HepG2 (cell line): Measurements from ENCODE around the gene DGCR8. TPM values are rescaled to one million over a fixed set of nuclear protein-coding genes. Genes with fewer than 3 reads are reported as not detected.

ENCODE experiments used
- ATM ChIP-seq: fragments of 450-650 bp; IDR thresholded peaks from 2 replicates; pipeline ENCODE4 v1.7.1; 2017; ENCODE audit warnings: mild to moderate bottlenecking, borderline replicate concordance
- DNMT3B ChIP-seq: conservative IDR thresholded peaks from 2 replicates; pipeline ENCODE4 v1.6.1; 2016; ENCODE audit warnings: missing biosample characterization, control low read depth
- GATA4 ChIP-seq: sonication (generic); IDR thresholded peaks from 2 replicates; pipeline ENCODE4 v1.6.1; 2016; ENCODE audit warnings: antibody characterized with exemption, low read depth, borderline replicate concordance
- GATAD1 ChIP-seq: IDR thresholded peaks from 2 replicates; pipeline ENCODE4 v1.6.1; 2016; ENCODE audit warnings: missing genetic modification reagents, missing compliant biosample characterization
- HDAC1 ChIP-seq: sonication (generic); formaldehyde crosslinking; IDR thresholded peaks from 2 replicates; pipeline ENCODE4 v1.5.1; 2020; ENCODE audit warnings: mild to moderate bottlenecking, missing genetic modification reagents
- HNF4A ChIP-seq: sonication (generic); formaldehyde crosslinking; IDR thresholded peaks from 2 replicates; pipeline ENCODE4 v1.4.0; 2020; ENCODE audit warnings: missing genetic modification reagents
- IKZF4 ChIP-seq: sonication (generic); formaldehyde crosslinking; IDR thresholded peaks from 2 replicates; pipeline ENCODE4 v1.5.1; 2020; ENCODE audit warnings: borderline replicate concordance, mild to moderate bottlenecking, low read depth, missing genetic modification reagents; ENCODE audit errors: not compliant biosample characterization
- MAF1 ChIP-seq: sonication (generic); formaldehyde crosslinking; IDR thresholded peaks from 2 replicates; pipeline ENCODE4 v1.5.0; 2020; ENCODE audit warnings: missing genetic modification reagents, borderline replicate concordance
- SAP130 ChIP-seq: IDR thresholded peaks from 2 replicates; pipeline ENCODE4 v1.6.1; 2016; ENCODE audit warnings: low read depth
- SATB2 ChIP-seq: sonication (generic); formaldehyde crosslinking; IDR thresholded peaks from 2 replicates; pipeline ENCODE4 v1.5.0; 2020; ENCODE audit warnings: missing genetic modification reagents
- ZBTB20 ChIP-seq: sonication (generic); formaldehyde crosslinking; IDR thresholded peaks from 2 replicates; pipeline ENCODE4 v1.8.1; 2023; ENCODE audit warnings: missing genetic modification reagents, low read depth, mild to moderate bottlenecking, borderline replicate concordance
- ZNF296 ChIP-seq: sonication (generic); formaldehyde crosslinking; conservative IDR thresholded peaks from 2 replicates; pipeline ENCODE4 v1.5.0; 2020; ENCODE audit warnings: mild to moderate bottlenecking, missing genetic modification reagents
- ZNF773 ChIP-seq: sonication (generic); formaldehyde crosslinking; IDR thresholded peaks from 2 replicates; pipeline ENCODE4 v1.4.0; 2020; ENCODE audit warnings: missing genetic modification reagents, borderline replicate concordance
- ZNF891 ChIP-seq: sonication (generic); formaldehyde crosslinking; IDR thresholded peaks from 2 replicates; pipeline ENCODE4 v1.5.0; 2020; ENCODE audit warnings: mild to moderate bottlenecking, missing genetic modification reagents
- polyA plus RNA-seq, 8 experiments: library from polyadenylated mRNA; depleted of rRNA in 3 of 8; stranded (reverse) in 7 of 8; unstranded in 1 of 8; fragments of >200 nt; fragmentation: Illumina TruSeq in 4 of 8; extraction: Trizol in 4 of 8; gene quantifications; 2 replicates each; pipeline versions ENCODE4 v1.2.1 to v1.2.3, GENCODE V29; 2011 to 2016; ENCODE audit warnings: low read depth in 4 of 8, missing spikeins in 1 of 8, mixed read lengths in 1 of 8; ENCODE audit not compliant: insufficient read depth in 1 of 8
- total RNA-seq, 5 experiments: library from RNA; depleted of rRNA; stranded (reverse); fragments of >200 nt; fragmentation: Illumina TruSeq; extraction: Trizol; gene quantifications; 2 replicates each; pipeline ENCODE4 v1.2.3, GENCODE V29; 2016; ENCODE audit warnings: low read depth in 1 of 5
- TF ChIP-seq, protein P1 (sequence below): sonication (generic); formaldehyde crosslinking; IDR thresholded peaks from 2 replicates; pipeline ENCODE4 v1.4.0; 2020; ENCODE audit warnings: missing genetic modification reagents
- TF ChIP-seq, protein P2 (sequence below): sonication (generic); formaldehyde crosslinking; IDR thresholded peaks from 2 replicates; pipeline ENCODE4 v1.8.0; 2022; ENCODE audit warnings: mild to moderate bottlenecking, missing genetic modification reagents; ENCODE audit not compliant: insufficient replicate concordance
- TF ChIP-seq, protein P3 (sequence below): sonication (generic); formaldehyde crosslinking; IDR thresholded peaks from 2 replicates; pipeline ENCODE4 v1.4.0; 2020; ENCODE audit warnings: missing genetic modification reagents
- TF ChIP-seq, protein P4 (sequence below): sonication (generic); formaldehyde crosslinking; IDR thresholded peaks from 2 replicates; pipeline ENCODE4 v1.4.0; 2020; ENCODE audit warnings: missing genetic modification reagents

The DGCR8 gene
- total and polyA plus RNA-seq, 2 of the 13 experiments (the other 11 are each of a cell fraction or from before 2014, with no cell fraction given) = 10.2 to 23.2 TPM

DNA sequence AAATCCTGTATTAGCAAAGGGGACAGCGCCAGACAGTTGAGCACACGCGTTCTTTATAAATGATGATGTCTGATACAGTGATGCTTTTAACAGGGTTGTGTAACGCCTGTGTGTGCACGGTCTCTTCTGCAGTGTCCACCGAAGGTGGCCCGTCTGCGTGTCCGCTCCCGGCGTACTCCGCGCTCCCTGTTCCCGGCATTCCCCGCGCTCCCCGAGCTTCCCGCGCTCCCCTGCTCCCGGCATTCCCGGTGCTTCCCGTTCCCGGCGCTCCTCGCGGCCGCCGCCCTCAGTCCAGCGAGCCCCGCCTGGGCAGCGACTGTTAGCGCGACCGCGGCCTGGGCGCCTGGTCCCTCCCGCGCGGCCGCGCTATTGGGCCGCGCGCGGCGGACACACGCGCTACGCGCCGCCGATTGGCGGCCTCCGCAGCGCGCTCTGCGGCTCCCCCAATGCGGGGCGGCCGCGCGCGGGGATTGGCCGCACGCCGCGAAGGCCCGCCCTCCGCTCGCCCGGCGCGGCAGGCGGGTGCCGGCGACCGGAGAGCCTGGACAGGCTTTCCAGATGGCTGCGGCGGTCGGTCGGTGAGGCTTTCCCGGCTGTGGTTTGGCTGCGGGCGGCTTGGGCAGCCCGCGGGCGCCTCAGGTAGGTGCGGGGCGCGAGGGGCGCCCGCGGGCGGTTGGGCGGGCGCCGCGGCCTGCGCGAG, at the start of gene DGCR8 (continued):
- TF ChIP-seq, protein P1, sequence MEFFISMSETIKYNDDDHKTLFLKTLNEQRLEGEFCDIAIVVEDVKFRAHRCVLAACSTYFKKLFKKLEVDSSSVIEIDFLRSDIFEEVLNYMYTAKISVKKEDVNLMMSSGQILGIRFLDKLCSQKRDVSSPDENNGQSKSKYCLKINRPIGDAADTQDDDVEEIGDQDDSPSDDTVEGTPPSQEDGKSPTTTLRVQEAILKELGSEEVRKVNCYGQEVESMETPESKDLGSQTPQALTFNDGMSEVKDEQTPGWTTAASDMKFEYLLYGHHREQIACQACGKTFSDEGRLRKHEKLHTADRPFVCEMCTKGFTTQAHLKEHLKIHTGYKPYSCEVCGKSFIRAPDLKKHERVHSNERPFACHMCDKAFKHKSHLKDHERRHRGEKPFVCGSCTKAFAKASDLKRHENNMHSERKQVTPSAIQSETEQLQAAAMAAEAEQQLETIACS = peak; percentile 87
- no peak for TF ChIP-seq HNF4A (CRISPR knock-in tag)
- TF ChIP-seq ZBTB20 (CRISPR knock-in tag) = peak; percentile 76
- no peak for TF ChIP-seq ZNF296 (CRISPR knock-in tag)
- TF ChIP-seq SATB2 (CRISPR knock-in tag) = 0 out of 2 replicates have a peak, but pooled peaks have one; percentile 32
- TF ChIP-seq, protein P2, sequence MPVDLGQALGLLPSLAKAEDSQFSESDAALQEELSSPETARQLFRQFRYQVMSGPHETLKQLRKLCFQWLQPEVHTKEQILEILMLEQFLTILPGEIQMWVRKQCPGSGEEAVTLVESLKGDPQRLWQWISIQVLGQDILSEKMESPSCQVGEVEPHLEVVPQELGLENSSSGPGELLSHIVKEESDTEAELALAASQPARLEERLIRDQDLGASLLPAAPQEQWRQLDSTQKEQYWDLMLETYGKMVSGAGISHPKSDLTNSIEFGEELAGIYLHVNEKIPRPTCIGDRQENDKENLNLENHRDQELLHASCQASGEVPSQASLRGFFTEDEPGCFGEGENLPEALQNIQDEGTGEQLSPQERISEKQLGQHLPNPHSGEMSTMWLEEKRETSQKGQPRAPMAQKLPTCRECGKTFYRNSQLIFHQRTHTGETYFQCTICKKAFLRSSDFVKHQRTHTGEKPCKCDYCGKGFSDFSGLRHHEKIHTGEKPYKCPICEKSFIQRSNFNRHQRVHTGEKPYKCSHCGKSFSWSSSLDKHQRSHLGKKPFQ = no peak
- 0 out of 2 replicates have a peak, but pooled peaks have one; percentile 34 for TF ChIP-seq ZNF891 (CRISPR knock-in tag)
- no peak for TF ChIP-seq ATM
- peak; percentile 62; the same call in 1 of the 2 replicates for TF ChIP-seq HDAC1 (CRISPR knock-in tag)
- peak; percentile 90 for TF ChIP-seq SAP130 (CRISPR knock-in tag)
- TF ChIP-seq IKZF4 (CRISPR knock-in tag) = peak; percentile 85
- TF ChIP-seq, protein P3, sequence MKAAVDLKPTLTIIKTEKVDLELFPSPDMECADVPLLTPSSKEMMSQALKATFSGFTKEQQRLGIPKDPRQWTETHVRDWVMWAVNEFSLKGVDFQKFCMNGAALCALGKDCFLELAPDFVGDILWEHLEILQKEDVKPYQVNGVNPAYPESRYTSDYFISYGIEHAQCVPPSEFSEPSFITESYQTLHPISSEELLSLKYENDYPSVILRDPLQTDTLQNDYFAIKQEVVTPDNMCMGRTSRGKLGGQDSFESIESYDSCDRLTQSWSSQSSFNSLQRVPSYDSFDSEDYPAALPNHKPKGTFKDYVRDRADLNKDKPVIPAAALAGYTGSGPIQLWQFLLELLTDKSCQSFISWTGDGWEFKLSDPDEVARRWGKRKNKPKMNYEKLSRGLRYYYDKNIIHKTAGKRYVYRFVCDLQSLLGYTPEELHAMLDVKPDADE (CRISPR knock-in tag) = peak; percentile 78; the same call in 1 of the 2 replicates
- no peak for TF ChIP-seq GATA4
- TF ChIP-seq DNMT3B (CRISPR knock-in tag) = no peak
- TF ChIP-seq, protein P4, sequence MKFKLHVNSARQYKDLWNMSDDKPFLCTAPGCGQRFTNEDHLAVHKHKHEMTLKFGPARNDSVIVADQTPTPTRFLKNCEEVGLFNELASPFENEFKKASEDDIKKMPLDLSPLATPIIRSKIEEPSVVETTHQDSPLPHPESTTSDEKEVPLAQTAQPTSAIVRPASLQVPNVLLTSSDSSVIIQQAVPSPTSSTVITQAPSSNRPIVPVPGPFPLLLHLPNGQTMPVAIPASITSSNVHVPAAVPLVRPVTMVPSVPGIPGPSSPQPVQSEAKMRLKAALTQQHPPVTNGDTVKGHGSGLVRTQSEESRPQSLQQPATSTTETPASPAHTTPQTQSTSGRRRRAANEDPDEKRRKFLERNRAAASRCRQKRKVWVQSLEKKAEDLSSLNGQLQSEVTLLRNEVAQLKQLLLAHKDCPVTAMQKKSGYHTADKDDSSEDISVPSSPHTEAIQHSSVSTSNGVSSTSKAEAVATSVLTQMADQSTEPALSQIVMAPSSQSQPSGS (CRISPR knock-in tag) = peak; percentile 86
- TF ChIP-seq MAF1 = peak; percentile 69; the same call in 1 of the 2 replicates
- peak; percentile 95 for TF ChIP-seq GATAD1 (CRISPR knock-in tag)
- no peak for TF ChIP-seq ZNF773 (CRISPR knock-in tag)
